Adrenal gland (tissue), 5 donors: ENCODE measurements around the gene SLC25A21.

Source experiments
- POLR2A ChIP-seq, 2 donors: fragments of 450-650 bp; IDR thresholded peaks; one replicate each; pipeline ENCODE4 v1.6.1; 2017; ENCODE audit warnings: antibody characterized with exemption in 2 of 2, mild to moderate bottlenecking in 2 of 2, moderate library complexity in 1 of 2
- TF ChIP-seq, protein P1 (sequence below), 6 experiments: fragments of 450-650 bp in 4 of 6; fragments of 200-600 bp in 2 of 6; sonication (generic) in 1 of 6; IDR thresholded peaks; 1 replicate in 5 of 6; 2 replicates in 1 of 6; pipeline versions ENCODE4 v1.5.1 to v1.8.0; 2016 to 2021; ENCODE audit warnings: antibody characterized with exemption in 6 of 6, mild to moderate bottlenecking in 2 of 6, moderate library complexity in 1 of 6
- donor health status: DM: no; HTN: no; CAD: no.

DNA sequence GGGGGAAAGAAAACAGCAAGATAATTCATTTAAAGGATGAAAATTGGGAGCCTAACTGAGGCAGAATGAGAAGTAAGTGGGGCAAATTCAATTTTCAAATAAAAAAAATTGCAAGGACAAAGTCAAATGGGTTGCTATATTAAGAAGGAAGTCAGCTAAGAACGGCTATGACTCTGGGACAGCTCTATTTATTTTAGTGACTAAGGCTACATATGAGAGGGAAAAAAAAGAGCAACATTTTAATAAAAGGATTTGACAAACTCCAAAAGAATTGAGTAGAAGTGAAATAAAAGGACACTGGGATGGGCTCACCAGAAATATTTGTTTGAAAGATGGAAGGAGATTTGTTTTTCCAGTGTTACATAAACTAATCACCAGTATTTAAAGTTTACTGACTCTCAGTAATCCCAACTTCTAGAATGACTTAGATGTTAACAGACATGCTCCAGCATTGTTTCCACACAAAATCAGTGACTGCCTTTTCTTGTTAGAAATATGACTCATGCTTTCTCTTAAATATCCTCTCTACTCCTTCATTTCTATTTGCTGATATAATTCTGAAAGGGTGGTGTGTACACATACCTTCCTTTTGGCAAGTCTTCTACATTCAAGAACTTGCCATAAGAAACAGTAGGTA lies 198.5 kb downstream of the SLC25A21 start:
- TF ChIP-seq, protein P1, sequence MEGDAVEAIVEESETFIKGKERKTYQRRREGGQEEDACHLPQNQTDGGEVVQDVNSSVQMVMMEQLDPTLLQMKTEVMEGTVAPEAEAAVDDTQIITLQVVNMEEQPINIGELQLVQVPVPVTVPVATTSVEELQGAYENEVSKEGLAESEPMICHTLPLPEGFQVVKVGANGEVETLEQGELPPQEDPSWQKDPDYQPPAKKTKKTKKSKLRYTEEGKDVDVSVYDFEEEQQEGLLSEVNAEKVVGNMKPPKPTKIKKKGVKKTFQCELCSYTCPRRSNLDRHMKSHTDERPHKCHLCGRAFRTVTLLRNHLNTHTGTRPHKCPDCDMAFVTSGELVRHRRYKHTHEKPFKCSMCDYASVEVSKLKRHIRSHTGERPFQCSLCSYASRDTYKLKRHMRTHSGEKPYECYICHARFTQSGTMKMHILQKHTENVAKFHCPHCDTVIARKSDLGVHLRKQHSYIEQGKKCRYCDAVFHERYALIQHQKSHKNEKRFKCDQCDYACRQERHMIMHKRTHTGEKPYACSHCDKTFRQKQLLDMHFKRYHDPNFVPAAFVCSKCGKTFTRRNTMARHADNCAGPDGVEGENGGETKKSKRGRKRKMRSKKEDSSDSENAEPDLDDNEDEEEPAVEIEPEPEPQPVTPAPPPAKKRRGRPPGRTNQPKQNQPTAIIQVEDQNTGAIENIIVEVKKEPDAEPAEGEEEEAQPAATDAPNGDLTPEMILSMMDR (IDR thresholded peaks at IDR 0.05): no peak
- TF ChIP-seq POLR2A (IDR thresholded peaks at IDR 0.05): no peak
